ENCODE data around the gene GPATCH2L.

The GPATCH2L gene

GRCh38 chr14:76257842-76258397, 106.2 kb downstream of the GPATCH2L start:
- no peak for DNase-seq

- DNase-seq, result no peak
These were observed 107.5 kb downstream of the GPATCH2L start for GRCh38 chr14:76259029-76259735.

GRCh38 chr14:76260749-76261148, 109.0 kb downstream of the GPATCH2L start:
- DNase-seq, result no peak

GRCh38 chr14:76261371-76261811, 109.7 kb downstream of the GPATCH2L start:
- no peak for DNase-seq

- DNase-seq, result no peak
These were observed 110.9 kb downstream of the GPATCH2L start for GRCh38 chr14:76262641-76263040.
